GM19452 (cell line): ENCODE results near the gene MYOCD.
A peak's percentile ranks its signal among the peaks of the same experiment; 100 is the strongest.

Experiments used
- ATAC-seq: cut with Tn5 transposase; IDR thresholded peaks from one replicate; pipeline ENCODE4 v1.9.1; 2021; ENCODE audit not compliant: unreplicated experiment

The MYOCD gene

DNA sequence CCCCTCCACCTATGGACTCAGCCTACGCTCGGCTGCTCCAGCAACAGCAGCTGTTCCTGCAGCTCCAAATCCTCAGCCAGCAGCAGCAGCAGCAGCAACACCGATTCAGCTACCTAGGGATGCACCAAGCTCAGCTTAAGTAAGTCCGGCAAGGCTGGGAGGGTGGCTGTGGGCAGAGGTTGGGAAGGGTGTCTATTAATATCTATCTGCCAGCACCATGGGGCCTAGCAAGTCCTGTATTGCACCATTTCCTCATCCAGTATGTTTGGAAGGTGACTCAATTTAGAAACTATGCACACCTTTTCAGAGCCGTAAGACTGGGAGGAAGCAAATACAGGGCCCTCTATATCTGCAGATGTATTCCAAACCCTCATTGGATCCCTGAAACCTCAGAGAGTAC lies 78.6 kb downstream of the MYOCD start:
- ATAC-seq: no peak

DNA sequence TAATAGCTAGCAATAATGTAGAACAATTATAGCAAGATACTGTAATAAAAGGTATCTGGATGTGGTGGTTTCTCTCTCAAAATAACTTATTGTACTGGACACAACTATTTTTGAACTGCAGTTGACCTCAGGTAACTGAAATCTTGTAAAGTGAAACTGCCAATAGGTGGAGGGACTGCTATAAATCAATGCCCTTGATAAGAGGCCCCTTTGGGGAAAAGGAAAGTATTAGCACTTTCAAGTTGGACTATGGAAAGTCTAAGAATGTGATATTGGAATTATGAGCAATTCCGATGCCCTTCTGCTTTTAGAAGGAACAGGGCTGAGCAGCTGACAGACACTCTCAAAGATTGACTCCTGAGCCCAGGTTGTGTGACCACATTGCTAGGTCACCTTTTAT lies 79.1 kb downstream of the MYOCD start:
- no peak for ATAC-seq

DNA sequence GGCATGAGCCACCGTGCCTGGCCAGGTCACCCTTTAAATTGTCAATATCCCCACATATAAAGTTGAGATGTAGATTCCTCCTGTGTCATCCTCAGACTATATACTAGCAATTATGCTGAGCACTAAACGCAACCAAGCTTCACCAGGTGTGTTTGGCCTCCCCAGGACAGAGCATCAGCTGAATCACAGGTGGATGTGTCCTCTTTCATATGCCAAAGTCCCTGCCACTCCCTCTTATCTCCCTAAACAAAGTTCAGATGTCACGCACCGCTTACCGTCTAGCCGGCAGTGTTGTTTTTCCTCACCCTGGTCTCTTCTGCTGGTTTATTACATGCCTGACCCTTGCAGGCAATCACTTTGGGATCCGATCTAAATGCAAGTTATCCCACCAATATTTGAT lies 79.8 kb downstream of the MYOCD start:
- no peak for ATAC-seq

DNA sequence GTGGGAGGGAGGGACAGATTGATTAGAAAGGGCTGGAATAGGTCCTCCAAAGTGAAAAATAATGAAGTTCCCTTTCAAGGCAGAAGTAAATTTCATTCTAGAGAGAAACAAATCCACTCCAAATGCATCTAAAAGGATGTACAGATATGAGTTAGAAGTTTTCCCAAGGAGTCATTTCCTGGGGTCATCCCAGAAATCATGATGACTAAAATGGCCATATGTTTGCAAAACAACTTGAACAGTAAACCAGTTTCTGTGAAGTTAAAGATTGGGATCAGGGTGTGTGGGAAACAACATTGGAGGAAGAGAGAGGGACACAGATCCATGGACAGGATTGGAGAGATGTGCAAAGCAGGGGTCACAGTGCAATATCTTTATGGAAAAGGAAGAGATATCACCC lies 91.1 kb downstream of the MYOCD start:
- no peak for ATAC-seq

DNA sequence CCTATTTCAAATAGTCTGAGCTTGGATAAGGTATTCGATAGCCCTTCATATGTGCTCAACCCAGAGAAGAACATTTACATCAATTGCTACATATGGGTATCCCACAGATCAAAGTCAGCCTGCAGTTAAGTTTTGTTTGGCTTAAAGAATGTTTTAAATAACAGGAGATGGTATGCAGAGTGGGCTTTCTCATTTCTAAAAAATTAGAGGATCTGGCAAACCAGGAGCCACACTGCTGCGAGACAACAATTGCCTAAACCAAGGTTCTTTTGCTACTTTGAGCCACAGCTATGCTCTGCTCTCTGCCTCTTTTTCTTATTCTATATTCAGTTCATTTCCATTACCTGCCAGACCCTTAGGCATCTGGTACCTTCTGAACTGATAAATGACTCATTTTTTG lies 93.4 kb downstream of the MYOCD start:
- ATAC-seq: no peak

DNA sequence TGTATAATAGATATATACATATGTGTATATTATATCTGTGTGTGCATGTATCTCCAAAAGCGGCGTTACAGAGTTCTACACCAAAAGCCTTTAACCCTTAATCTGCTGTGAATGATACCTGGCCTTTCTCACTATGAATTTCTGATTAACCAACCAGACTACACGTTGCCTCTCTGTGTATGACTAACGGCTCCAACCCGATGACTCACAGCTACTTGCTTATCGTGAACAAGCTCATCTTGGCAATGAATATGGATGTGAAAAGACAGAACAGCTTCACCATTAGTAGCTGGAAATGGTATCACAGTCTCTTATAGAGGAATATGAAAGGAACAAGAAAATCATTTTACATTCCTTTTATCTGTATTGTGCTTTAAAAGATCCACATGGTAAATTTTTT lies 99.9 kb downstream of the MYOCD start:
- no peak for ATAC-seq

DNA sequence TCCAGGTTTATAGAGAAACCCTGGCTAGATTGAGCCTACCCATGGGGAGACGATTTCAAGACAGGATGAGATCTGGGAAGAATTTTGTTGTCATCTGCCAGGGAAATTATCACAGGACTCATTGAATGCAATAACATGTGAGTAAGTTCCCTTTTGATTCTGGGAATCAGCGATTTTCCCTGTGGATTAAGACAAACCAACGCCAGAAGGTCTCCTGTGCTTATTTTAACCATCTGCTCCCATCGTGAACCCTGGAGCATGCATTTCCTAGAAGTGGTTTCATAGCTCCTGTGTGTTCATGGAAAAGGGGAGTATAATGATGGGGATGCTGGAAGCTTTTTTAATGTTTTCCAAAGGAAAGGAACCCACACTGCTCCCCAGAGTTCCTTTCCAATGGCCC lies 102.6 kb downstream of the MYOCD start:
- no peak for ATAC-seq

DNA sequence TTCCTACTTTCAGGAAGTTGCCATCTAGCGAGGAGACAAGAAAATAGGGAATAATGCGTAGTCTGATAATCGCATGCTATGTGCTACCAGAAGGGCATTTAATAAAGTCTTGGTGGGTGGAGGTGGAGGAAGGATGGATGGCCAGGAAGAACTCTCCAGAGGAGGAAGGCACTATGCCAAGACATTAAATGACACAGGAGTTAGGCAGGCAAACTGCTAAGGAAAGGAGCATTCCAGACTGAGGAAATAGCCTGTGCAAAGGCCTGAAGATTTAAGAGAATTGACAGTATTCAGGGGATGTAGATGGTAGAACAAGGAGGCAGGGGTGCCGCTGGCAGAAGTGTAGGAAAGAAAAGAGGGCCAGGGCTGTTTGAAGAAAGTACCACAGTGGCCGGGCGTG lies 104.3 kb downstream of the MYOCD start:
- ATAC-seq: no peak

DNA sequence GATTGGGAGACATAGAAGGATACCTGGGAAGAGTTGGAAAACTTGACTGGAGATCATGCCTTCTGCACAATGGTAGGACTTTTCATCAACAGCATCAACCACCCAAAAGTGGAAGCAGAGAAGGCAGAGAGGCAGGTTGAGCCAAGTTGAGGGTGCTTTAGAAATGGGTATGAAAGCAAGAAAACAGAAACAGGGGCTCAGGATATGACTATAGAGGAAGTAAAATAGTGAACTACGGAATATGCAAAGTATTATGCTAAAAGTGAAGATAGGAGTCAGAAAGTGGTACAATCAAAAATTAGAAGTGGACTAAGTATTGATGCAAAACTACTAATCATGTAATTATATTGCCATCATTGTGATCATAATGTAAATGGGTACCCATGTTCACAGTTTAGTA lies 107.5 kb downstream of the MYOCD start:
- no peak for ATAC-seq

DNA sequence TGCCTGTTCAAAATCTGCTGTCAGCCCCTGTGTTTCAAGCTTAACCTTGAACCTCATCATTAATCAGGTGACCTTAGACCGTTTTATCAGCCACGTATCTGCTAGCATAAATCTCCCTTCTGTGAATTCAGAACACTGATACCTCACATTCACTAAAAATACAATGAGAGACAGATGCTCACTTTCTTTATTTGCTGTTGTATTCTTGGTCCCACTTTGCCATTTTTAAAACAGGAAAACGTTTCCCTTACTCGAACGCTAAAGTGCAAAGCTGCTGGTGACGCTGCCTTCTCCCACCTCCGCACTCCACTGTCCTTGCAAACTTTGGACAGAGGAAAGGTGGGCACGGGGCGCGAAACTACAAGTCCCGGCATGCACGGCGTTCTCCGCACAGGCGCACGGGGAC lies 123.4 kb downstream of the MYOCD start:
- peak; percentile 82 for ATAC-seq

DNA sequence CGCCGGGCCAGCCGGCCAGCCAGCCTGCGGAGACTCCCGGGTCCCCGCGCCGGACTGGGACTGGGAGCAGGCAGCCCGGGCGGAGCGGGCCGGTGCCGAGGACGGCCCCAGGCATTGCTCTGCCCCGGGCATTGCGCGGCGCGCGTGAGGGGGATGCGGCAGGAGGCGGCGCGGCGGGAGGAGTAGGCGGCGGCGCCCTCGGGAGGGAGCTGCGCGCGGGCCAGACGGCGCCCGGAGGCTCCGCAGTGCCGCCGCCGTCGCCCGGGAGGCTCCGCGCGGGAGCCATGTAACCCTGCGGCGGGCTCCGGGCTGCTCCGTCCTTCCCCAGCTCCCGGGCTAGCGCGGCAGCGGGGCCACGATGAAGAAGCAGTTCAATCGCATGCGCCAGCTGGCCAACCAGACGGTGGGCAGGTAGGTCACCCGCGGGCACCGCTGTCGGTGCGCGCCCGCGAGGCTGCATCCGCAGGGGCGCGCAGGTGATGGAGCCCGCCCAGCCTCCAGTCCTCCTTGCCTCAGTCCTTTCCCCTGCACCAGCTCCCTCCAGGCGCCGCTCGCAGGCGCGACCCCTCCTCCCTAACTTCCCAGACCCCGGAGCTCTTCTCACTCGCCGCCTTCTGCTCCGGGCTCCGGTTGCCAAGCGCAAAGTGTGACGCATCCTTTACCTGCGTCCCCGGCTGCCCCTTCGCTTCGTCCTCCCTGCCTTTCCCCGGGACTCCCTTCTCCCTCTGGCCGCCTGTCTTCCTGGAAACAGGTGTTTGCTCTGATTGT lies 124.0 kb downstream of the MYOCD start, which contains the start of gene ARHGAP44:
TSS of gene ARHGAP44 (plus strand) at position 18 of the 768 bp plus-strand sequence. CDS start at position 359, 341 bp downstream.
- peak; percentile 75 for ATAC-seq

DNA sequence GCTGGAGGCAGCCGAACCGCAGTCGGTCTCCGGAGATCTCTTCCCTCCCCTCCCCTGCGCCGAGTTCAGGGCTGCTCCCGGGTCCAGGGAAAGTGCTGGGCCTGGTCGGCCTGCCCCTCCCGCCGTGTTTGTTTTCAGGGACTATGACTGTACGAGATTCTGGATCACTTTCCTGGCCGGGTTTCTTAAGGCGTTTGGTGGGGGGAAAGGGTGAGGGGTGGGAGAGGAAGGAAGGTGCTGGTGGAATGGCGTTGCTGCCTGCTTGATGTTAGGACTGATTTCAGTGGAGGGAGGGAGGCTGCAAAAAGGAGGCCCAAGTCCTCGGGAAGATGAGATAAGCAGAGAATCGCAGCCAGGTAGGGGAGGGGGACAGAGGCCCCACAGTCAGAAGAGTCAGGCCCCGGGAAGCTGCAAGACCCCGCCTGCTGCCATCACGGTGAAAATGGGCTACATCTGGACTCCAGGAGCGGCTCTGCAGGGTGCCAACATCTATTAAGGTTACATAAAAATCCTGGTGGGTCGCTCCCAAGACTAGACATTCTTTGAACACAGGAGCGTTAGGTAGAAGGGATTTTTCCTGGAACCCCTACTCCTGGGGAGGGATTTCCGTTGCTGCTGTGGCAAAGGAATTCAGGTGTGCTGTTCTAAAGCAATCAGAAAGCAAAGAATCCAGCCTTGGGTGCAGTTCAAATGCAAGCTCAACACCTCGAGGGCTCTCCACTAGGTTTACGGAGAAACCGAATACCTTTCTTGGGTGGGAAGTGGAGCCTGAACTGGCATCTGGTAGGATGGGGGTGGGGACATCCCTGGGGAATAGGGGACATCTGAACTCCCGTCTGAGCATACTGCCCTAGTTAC lies 124.8 kb downstream of the MYOCD start:
- ATAC-seq: no peak

DNA sequence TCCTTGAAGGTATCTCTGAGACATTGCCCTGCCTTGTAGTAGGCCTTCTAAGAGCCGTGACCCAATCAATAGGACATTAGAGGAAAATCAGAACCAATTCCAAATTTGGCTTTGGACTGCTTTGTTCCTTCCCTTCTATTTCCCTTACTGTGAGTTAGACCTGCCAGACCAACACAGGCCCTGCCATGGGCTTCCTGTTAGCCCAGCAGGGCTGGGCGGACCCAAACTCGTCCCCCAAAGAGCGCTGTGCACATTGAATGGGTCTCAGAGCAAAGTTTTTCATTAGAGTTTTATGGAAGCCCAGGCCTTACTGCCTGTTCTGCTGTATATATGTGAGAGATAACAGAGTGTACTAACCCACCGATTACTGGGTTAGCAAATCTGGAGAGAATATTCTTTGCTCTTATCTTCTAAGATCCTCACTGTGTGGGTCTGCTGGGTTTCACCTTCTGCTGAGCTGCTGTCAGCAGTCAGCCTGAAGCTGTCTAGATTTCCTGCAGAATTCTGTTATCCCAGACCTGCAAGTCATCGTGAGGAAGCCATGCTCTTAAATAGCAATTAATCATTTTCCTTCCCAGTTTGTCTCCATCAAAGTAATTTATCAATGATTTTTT lies 129.3 kb downstream of the MYOCD start:
- no peak for ATAC-seq

DNA sequence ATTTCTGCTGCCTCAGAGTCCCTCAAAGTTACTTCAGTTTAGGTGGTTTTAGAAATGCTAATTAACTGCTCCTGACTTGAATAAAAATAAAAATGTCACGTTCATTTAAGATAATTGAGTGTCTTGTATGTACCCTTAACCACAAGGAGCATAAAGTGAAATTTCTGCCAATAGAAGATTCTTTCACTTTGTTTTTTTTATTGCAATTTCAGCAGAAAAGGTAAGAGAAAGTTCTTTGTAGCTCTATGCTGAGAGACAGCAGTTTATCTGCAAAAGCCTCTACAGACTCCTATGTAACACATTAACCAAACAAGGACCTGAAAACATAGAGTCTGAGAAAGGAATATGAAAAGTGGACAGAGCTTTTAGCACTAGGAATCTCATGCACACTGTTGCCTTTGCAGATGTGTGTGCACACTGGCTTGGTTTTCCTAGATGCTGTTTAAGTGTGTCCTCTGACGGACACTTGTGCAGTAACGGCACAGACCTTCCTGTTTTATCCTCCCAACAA lies 135.2 kb downstream of the MYOCD start:
- ATAC-seq: no peak

DNA sequence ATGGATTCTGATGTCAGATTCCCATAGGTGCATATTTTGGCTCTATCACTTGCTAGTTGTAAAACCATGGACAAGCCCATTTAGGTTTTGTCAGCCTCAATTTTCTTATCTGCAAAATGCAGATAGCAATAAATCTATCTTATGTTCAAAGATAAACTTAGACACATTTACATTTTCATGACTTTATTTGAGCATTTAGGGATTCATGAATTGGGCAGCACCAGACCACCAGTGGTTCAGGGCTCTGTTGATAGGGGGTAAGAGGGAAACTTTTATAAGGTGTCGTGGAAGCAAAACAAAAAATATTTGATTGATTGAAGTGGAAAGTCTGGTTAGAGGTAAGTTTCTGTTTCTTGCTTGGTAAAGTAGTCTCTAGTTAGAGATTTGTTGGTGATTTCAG lies 140.9 kb downstream of the MYOCD start:
- ATAC-seq: no peak

DNA sequence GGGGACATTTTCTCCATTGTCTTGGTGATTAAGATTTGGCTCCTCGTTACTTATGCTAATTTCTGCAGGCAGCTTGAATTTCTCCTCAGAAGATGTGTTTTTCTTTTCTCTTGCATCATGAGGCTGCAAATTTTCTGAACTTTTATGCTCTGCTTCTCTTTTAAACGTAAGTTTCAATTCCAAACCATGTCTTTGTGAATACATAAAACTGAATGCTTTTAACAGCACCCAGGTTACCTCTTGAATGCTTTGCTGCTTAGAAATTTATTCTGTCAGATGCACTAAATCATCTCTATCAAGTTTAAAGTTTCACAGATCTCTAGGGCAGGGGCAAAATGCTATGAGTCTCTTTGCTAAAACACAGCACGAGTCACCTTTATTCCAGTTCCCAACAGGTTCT lies 143.0 kb downstream of the MYOCD start:
- no peak for ATAC-seq

DNA sequence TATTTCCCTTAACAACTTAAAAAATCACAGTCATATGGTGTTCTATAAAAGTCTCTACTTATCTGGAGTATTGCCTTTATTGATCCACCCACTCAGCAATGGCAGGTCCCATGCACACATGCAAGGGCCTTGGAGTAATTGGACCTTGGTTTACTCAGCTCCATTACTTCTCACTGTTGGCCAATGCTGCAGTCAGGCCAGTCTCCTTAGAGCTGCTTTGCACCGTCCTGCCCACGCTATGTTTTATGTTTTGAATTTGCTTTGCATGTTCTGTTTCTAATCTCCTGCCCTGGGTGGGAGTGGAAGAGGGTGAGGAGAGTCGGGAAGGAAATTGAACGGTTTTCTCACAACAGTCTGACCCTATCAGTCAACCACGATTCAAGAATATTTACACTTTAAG lies 147.2 kb downstream of the MYOCD start:
- no peak for ATAC-seq

DNA sequence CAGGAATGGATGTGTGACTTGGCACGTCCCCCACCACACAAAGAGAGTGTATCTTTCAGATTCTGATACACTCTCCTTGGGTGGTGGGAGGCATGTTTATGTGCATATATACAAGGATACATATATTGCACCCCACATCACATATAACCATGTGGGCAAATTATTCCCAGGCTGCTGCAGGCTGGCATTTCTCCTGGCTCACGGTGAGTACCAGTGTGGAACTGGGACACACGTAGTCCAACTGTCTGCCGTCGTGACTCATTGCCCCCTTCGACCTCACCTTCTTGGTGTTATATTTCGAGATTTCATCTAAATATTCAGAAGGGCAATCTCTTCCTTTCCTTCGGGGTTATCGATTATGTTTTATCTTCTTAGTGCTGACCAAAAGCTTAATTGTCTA lies 148.0 kb downstream of the MYOCD start:
- ATAC-seq: no peak

DNA sequence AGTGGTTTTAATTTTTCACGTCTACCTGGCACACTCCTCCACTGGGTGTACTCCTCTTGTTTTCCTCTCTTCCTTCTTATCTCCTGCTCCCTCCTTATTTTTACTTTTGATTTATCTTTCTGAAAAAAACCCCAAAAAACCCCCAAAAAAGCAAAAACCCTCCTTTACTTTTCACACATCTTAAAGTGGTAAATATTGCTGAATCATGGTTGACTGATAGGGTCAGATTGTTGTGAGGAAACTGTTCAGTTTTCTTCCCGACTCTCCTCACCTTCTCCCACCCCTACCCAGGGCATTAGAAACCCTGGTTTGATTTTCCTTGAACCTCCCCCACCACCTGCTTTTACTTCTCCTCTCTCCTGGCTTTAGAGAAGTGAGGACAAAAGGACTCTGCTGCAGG lies 149.0 kb downstream of the MYOCD start:
- ATAC-seq: no peak

DNA sequence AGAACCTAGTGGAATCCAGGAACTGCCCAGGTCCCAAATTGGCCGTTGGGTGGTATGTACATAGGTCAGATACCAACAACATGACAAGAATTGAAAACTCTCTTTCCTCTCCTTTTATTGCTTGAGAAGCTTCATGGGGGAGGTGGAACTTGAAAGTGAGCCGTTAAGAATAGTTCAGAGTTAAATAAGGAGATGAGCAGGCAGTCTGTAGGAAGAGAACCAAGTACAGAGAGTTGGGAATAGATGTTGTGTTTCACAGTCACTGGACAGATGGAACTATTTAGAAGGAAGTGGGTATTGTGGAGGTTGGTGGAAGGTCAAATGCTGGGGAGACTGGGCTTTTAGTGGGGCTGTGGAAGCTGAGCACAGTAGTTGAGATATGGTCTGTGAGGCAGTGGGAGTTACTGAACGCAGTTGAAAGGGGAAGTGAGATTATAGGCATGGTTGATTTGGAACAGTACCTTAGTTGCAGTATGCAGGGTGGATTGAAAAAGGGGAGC lies 150.0 kb downstream of the MYOCD start:
- peak; percentile 99 for ATAC-seq
